GM13976 (cell line): ENCODE results near the gene GRIA1.

Experiments used
- DNase-seq: peaks from one replicate; pipeline ENCODE4 v3.0.0; 2012; ENCODE audit warnings: low spot score
- in situ Hi-C: fragments of 300-500 bp; cut with MboI; formaldehyde crosslinking; loops from one replicate; pipeline ENCODE4 v1.12.0; 2022; ENCODE audit warnings: low sequenced_read_pairs, mixed read lengths, inconsistent platforms; ENCODE audit not compliant: unreplicated experiment
- TF ChIP-seq, protein P1 (sequence below): IDR thresholded peaks from 2 replicates; pipeline ENCODE4 v1.5.1; 2012; ENCODE audit warnings: borderline replicate concordance, mild to moderate bottlenecking; ENCODE audit not compliant: insufficient read depth; ENCODE audit errors: extremely low read depth, missing control alignments, control extremely low read depth

Gene GRIA1

DNA sequence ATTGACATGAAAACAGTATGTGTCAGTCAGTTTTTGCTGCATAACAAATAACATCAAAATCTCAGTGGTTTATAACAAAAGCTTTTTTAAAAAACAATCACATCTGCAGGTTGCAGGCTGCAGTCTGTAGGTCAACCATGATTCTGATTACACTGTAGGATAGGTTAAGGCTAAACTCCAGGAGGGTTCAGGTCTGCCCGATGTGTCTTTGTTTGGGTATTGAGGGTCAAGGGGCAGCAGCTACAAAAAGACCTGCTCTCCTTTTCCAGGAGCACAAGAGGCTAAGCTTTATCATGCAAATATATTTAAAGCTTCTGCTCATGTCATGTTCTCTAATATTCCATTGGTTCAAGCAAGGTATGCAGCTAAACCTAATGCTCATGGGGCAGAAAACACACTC is 18.2 kb downstream of the GRIA1 start:
- no peak for DNase-seq

DNA sequence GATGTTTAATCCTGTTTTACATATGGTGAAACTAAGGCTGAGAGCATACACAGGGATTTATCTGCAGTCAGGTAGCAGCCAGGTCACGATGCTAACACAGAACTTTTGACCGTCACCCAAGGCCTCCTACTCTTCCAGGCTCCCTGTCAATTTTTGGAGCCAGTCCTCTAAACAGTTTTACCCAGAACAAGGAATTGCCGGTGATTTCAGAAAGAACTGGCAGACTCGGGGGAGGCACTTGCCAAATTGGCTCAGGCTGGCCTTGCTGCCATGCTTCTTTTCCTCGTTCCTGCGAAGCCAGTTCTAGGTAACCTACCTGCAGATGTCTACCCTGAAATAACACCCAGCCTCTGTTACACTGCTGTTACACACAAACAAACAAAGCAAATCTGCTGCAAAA is 21.2 kb downstream of the GRIA1 start:
- no peak for DNase-seq
- TF ChIP-seq, protein P1, sequence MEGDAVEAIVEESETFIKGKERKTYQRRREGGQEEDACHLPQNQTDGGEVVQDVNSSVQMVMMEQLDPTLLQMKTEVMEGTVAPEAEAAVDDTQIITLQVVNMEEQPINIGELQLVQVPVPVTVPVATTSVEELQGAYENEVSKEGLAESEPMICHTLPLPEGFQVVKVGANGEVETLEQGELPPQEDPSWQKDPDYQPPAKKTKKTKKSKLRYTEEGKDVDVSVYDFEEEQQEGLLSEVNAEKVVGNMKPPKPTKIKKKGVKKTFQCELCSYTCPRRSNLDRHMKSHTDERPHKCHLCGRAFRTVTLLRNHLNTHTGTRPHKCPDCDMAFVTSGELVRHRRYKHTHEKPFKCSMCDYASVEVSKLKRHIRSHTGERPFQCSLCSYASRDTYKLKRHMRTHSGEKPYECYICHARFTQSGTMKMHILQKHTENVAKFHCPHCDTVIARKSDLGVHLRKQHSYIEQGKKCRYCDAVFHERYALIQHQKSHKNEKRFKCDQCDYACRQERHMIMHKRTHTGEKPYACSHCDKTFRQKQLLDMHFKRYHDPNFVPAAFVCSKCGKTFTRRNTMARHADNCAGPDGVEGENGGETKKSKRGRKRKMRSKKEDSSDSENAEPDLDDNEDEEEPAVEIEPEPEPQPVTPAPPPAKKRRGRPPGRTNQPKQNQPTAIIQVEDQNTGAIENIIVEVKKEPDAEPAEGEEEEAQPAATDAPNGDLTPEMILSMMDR: no peak
- in situ Hi-C loops: loop anchor here (25.0 kb wide), 1 partner anchor 451 kb away; no protein-coding TSS in a partner anchor

More for the DNA sequence above, 18.2 kb downstream of the GRIA1 start:
- in situ Hi-C loops: loop anchor here (25.0 kb wide), 1 partner anchor 454 kb away; no protein-coding TSS in a partner anchor
- TF ChIP-seq, protein P1: no peak

DNA sequence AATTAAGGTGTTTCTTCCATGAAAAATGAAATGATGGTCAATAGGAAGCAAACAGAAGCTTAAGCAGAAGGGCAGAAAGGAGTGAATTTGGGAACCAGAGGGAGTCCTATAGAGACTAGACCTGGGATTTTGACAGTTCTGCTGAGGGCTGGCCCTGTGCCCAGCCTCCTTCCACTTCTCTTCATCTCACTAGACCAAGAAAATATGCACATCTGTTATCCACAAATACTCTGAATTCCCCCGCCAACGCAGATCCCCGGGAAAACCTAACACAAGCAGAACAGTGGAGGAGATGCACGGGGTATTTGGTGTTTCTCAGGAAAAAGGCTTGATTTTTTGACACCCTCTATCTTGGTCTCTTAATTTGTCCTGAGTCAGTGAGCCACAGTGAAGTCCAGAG is 22.7 kb downstream of the GRIA1 start:
- in situ Hi-C loops: loop anchor here (25.0 kb wide), 1 partner anchor 449 kb away; no protein-coding TSS in a partner anchor
- no peak for DNase-seq
- TF ChIP-seq, protein P1: no peak

DNA sequence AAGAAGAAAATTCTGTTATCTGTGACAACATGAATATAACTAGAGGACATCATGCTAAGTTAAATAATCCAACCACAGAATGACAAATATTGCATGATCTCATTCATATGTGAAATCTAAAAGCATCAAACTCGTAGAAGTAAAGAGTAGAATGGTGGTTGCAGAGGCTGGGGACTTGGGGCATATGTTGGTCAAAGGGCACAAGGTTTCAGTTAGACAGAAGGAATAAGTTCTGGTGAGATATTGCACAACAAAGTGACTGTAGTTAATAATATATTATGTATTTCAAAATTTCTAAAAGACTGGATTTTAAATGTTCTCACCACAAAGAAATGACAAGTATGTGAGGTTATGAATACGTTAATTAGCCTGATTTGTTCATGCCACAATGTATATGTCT is 24.8 kb downstream of the GRIA1 start:
- TF ChIP-seq, protein P1: no peak
- in situ Hi-C loops: loop anchor here (25.0 kb wide), 1 partner anchor 447 kb away; no protein-coding TSS in a partner anchor
- DNase-seq: no peak

DNA sequence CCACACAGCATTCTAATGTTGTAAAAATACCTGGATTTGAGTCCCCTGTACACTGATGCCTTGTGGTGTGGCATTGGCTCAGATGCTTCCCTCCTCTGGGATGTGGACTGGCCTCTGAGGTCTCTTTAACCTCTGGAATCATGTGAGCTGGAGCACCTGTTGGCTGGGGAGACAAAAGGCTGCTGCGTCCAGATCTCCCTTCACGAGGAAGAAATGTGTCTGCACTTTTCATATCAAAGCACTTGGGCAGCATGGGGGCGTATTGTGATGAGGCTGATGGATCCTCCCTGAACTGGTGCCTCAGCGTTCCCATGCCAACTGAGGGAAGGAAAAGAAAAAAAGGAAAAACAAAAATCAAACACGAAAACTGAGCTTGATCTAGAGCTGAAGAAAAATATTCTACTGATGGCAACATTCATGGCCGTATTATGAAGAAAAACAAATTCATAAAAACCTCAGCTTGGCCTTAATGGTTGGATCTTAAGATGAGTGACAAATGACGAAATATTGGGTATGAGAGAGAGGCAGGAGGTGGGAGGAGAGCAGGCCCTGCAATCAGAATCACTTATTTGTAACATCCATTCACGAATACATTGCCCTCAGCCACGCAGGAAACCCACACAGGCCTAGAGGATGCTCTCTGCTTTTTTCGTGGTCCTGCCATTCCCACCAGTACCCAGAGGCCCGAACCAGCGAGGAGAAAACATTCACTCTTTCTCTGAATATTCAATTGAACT is 26.2 kb downstream of the GRIA1 start:
- in situ Hi-C loops: loop anchor here (25.0 kb wide), 1 partner anchor 446 kb away; no protein-coding TSS in a partner anchor
- no peak for DNase-seq
- TF ChIP-seq, protein P1: no peak

DNA sequence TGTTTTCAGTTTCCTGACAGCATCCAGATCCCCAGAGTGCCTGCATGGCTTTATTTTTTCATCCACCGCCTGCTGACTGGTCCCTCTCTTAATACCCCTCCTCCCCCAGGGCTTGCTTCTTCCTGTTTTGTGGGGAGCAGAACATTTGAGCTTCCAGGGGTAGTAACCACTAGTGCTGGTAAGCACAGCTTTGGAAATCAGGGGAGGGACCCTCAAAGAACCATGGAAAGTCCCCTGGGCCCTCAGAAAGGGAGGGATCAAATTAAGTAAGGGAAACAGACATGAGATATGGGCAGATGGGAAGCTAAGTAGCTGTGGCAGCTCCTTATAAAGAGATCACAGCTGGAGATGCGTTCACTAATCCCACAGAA is 26.8 kb downstream of the GRIA1 start:
- no peak for DNase-seq
- in situ Hi-C loops: loop anchor here (25.0 kb wide), 1 partner anchor 445 kb away; no protein-coding TSS in a partner anchor
- TF ChIP-seq, protein P1: no peak
